HT1080 (cell line): Measurements from ENCODE around the gene TSHZ2. TPM values are rescaled to one million over a fixed set of nuclear protein-coding genes. Genes with fewer than 3 reads are reported as not detected.

Source experiments
- DNase-seq: peaks from one replicate; pipeline ENCODE4 v3.0.0-alpha.2; 2015; ENCODE audit warnings: low read depth
- total RNA-seq: library from RNA; depleted of rRNA; stranded (reverse); fragments of >200 nt; shearing (Covaris generic); gene quantifications from 2 replicates; pipeline ENCODE4 v1.2.3, GENCODE V29; 2014

TSHZ2 gene
- total RNA-seq, 1 experiment from 2014 or later: not detected

- DNase-seq: no peak
Observed at GRCh38 chr20:53274807-53275206, 302.6 kb downstream of the TSHZ2 start.

GRCh38 chr20:53276143-53276542 lies 304.0 kb downstream of the TSHZ2 start:
- no peak for DNase-seq

GRCh38 chr20:53278555-53278954 lies 306.4 kb downstream of the TSHZ2 start:
- no peak for DNase-seq

GRCh38 chr20:53279735-53280134 lies 307.6 kb downstream of the TSHZ2 start:
- DNase-seq: no peak

GRCh38 chr20:53281557-53282117 lies 309.5 kb downstream of the TSHZ2 start:
- DNase-seq: no peak

GRCh38 chr20:53282217-53282955 lies 310.2 kb downstream of the TSHZ2 start:
- no peak for DNase-seq

GRCh38 chr20:53283011-53283410 lies 310.9 kb downstream of the TSHZ2 start:
- no peak for DNase-seq

- no peak for DNase-seq
Observed at GRCh38 chr20:53283597-53283996, 311.4 kb downstream of the TSHZ2 start.

- DNase-seq: no peak
Observed at GRCh38 chr20:53284256-53284655, 312.1 kb downstream of the TSHZ2 start.

- DNase-seq: no peak
Observed at GRCh38 chr20:53284696-53285095, 312.5 kb downstream of the TSHZ2 start.

GRCh38 chr20:53287357-53288042 lies 315.3 kb downstream of the TSHZ2 start:
- no peak for DNase-seq

- DNase-seq: peak; percentile 5
Observed at GRCh38 chr20:53291548-53291947, 319.4 kb downstream of the TSHZ2 start.

GRCh38 chr20:53292347-53292746 lies 320.2 kb downstream of the TSHZ2 start:
- no peak for DNase-seq

- DNase-seq: no peak
Observed at GRCh38 chr20:53294804-53295203, 322.6 kb downstream of the TSHZ2 start.

GRCh38 chr20:53296025-53296424 lies 323.9 kb downstream of the TSHZ2 start:
- DNase-seq: no peak

- DNase-seq: no peak
Observed at GRCh38 chr20:53296451-53297153, 324.4 kb downstream of the TSHZ2 start.

GRCh38 chr20:53297154-53297529 lies 325.0 kb downstream of the TSHZ2 start:
- DNase-seq: no peak

- no peak for DNase-seq
Observed at GRCh38 chr20:53298260-53298659, 326.1 kb downstream of the TSHZ2 start.

- DNase-seq: no peak
Observed at GRCh38 chr20:53298911-53299310, 326.8 kb downstream of the TSHZ2 start.

GRCh38 chr20:53299831-53300230 lies 327.7 kb downstream of the TSHZ2 start:
- no peak for DNase-seq

- DNase-seq: no peak
Observed at GRCh38 chr20:53301869-53302268, 329.7 kb downstream of the TSHZ2 start.
